HepG2 (cell line): ENCODE data around the gene BAZ1B. TPM values are rescaled to one million over a fixed set of nuclear protein-coding genes. Genes with fewer than 3 reads are reported as not detected.

ENCODE experiments used
- ARNT ChIP-seq: fragments of 450-650 bp; IDR thresholded peaks from 2 replicates; pipeline ENCODE4 v1.6.1; 2017
- FIP1L1 ChIP-seq: fragments of 200-400 bp; formaldehyde crosslinking; IDR thresholded peaks from 2 replicates; pipeline ENCODE4 v1.6.1; 2018; ENCODE audit warnings: low read depth, mild to moderate bottlenecking, low read length, moderate library complexity, borderline replicate concordance; ENCODE audit not compliant: insufficient read depth
- HMGXB3 ChIP-seq: sonication (generic); formaldehyde crosslinking; IDR thresholded peaks from 2 replicates; pipeline ENCODE4 v1.4.0; 2020; ENCODE audit warnings: missing genetic modification reagents, borderline replicate concordance
- HNRNPLL ChIP-seq: fragments of 200-400 bp; formaldehyde crosslinking; IDR thresholded peaks from 2 replicates; pipeline ENCODE4 v1.6.1; 2017; ENCODE audit warnings: mild to moderate bottlenecking, low read depth, low read length; ENCODE audit not compliant: poor library complexity, severe bottlenecking
- IRF1 ChIP-seq: sonication (generic); formaldehyde crosslinking; IDR thresholded peaks from 2 replicates; pipeline ENCODE4 v1.4.0; 2020; ENCODE audit warnings: low read depth, mild to moderate bottlenecking, missing genetic modification reagents
- PHF8 ChIP-seq: sonication (generic); formaldehyde crosslinking; IDR thresholded peaks from 2 replicates; pipeline ENCODE4 v1.5.0; 2020; ENCODE audit warnings: missing genetic modification reagents
- SIX4 ChIP-seq: sonication (generic); formaldehyde crosslinking; IDR thresholded peaks from 2 replicates; pipeline ENCODE4 v1.4.0; 2020; ENCODE audit warnings: missing genetic modification reagents
- SMYD3 ChIP-seq: sonication (generic); formaldehyde crosslinking; IDR thresholded peaks from 2 replicates; pipeline ENCODE4 v1.8.1; 2023; ENCODE audit warnings: mild to moderate bottlenecking, missing genetic modification reagents
- SPEN ChIP-seq: sonication (generic); formaldehyde crosslinking; IDR thresholded peaks from 2 replicates; pipeline ENCODE4 v1.5.1; 2020; ENCODE audit warnings: low read depth, mild to moderate bottlenecking, missing genetic modification reagents
- ZNF263 ChIP-seq: sonication (generic); formaldehyde crosslinking; IDR thresholded peaks from 2 replicates; pipeline ENCODE4 v1.4.0; 2020; ENCODE audit warnings: missing genetic modification reagents
- ZNF552 ChIP-seq: sonication (generic); formaldehyde crosslinking; IDR thresholded peaks from 2 replicates; pipeline ENCODE4 v1.9.0; 2022; ENCODE audit warnings: missing genetic modification reagents, mild to moderate bottlenecking, borderline replicate concordance
- ZNF580 ChIP-seq: IDR thresholded peaks from 2 replicates; pipeline ENCODE4 v1.6.1; 2016; ENCODE audit warnings: low read depth, borderline replicate concordance
- polyA plus RNA-seq, 8 experiments: library from polyadenylated mRNA; depleted of rRNA in 3 of 8; stranded (reverse) in 7 of 8; unstranded in 1 of 8; fragments of >200 nt; fragmentation: Illumina TruSeq in 4 of 8; extraction: Trizol in 4 of 8; gene quantifications; 2 replicates each; pipeline versions ENCODE4 v1.2.1 to v1.2.3, GENCODE V29; 2011 to 2016; ENCODE audit warnings: low read depth in 4 of 8, missing spikeins in 1 of 8, mixed read lengths in 1 of 8; ENCODE audit not compliant: insufficient read depth in 1 of 8
- total RNA-seq, 5 experiments: library from RNA; depleted of rRNA; stranded (reverse); fragments of >200 nt; fragmentation: Illumina TruSeq; extraction: Trizol; gene quantifications; 2 replicates each; pipeline ENCODE4 v1.2.3, GENCODE V29; 2016; ENCODE audit warnings: low read depth in 1 of 5
- TF ChIP-seq, protein P1 (sequence below): sonication (generic); formaldehyde crosslinking; IDR thresholded peaks from 2 replicates; pipeline ENCODE4 v1.5.1; 2020; ENCODE audit warnings: missing genetic modification reagents, mild to moderate bottlenecking, borderline replicate concordance
- TF ChIP-seq, protein P2 (sequence below): sonication (generic); formaldehyde crosslinking; IDR thresholded peaks from 2 replicates; pipeline ENCODE4 v1.8.0; 2022; ENCODE audit warnings: low read depth, missing genetic modification reagents
- TF ChIP-seq, protein P3 (sequence below), 2 experiments: sonication (generic) in 1 of 2; formaldehyde crosslinking in 1 of 2; IDR thresholded peaks; 2 replicates each; pipeline versions ENCODE4 v1.5.1 to v1.6.1; 2011 to 2020; ENCODE audit warnings: borderline replicate concordance in 1 of 2, low read depth in 1 of 2, low read length in 1 of 2, mild to moderate bottlenecking in 1 of 2, missing genetic modification reagents in 1 of 2, moderate library complexity in 1 of 2
- TF ChIP-seq, protein P4 (sequence below): sonication (generic); formaldehyde crosslinking; conservative IDR thresholded peaks from 2 replicates; pipeline ENCODE4 v1.4.0; 2020; ENCODE audit warnings: missing genetic modification reagents

The BAZ1B gene
- total and polyA plus RNA-seq, 2 of the 13 experiments (the other 11 are each of a cell fraction or from before 2014, with no cell fraction given): 18.6 to 69.4 TPM

DNA sequence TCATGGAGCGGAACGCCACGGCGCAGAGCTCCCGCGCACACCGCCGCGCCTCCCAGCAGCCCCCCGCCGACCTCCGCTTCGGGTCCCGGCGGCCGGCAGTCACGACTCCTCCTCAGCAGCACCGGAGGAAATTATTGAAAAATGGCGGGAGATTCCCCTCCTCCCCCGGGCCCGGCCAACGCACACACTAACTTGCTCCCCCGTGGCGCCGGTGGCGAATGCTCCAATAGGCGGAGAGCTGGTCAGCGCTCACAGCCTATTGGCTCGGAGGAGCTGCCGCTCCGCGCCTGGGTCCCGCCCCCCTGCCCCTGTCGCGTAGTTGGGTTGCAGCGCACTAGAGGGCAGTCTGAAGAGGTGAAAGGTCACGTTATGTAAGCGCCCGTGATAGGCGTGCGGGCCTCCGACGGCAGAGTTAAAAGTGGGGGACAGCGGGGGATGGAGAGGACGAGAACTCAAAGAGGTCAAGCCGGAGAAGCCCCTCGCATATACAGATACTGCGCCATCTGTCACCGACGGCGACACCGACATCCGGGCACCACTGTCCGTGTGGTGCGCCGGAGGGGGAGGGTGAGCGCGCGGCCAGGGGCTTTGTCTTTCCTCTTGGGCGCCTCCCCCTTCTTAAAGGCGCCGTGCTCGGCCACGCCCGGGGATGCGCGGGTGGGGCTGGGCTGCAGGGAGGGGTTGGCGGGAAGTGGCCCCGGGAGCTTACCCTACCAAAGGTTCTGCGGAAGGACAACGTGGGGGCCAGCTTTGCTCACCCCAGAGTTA is at the start of gene BAZ1B (continued):
- TF ChIP-seq, protein P1, sequence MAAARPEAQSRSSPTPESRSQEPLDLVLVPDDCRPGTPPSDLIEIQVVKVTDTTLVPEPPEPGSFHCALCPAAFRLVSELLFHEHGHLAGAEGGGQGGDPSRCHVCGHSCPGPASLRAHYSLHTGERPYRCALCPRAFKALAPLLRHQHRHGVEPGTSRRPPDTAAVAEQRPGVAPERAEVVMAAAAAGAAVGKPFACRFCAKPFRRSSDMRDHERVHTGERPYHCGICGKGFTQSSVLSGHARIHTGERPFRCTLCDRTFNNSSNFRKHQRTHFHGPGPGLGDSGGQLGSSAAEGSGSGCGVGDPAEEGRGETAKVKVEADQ (CRISPR knock-in tag): no peak
- no peak for TF ChIP-seq ZNF580 (CRISPR knock-in tag)
- TF ChIP-seq HMGXB3 (CRISPR knock-in tag): peak; percentile 42; the same call in 1 of the 2 replicates
- TF ChIP-seq, protein P2, sequence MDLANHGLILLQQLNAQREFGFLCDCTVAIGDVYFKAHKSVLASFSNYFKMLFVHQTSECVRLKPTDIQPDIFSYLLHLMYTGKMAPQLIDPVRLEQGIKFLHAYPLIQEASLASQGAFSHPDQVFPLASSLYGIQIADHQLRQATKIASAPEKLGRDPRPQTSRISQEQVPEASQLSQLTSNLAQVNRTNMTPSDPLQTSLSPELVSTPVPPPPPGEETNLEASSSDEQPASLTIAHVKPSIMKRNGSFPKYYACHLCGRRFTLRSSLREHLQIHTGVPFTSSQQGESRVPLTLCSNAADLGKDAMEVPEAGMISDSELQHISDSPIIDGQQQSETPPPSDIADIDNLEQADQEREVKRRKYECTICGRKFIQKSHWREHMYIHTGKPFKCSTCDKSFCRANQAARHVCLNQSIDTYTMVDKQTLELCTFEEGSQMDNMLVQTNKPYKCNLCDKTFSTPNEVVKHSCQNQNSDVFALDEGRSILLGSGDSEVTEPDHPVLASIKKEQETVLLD (CRISPR knock-in tag): peak; percentile 79
- no peak for TF ChIP-seq IRF1
- no peak for TF ChIP-seq FIP1L1
- TF ChIP-seq SPEN: no peak
- no peak for TF ChIP-seq SIX4
- peak; percentile 21; the same call in 1 of the 2 replicates for TF ChIP-seq SMYD3
- TF ChIP-seq PHF8 (CRISPR knock-in tag): peak; percentile 79
- TF ChIP-seq HNRNPLL: peak; percentile 53
- TF ChIP-seq, protein P3, sequence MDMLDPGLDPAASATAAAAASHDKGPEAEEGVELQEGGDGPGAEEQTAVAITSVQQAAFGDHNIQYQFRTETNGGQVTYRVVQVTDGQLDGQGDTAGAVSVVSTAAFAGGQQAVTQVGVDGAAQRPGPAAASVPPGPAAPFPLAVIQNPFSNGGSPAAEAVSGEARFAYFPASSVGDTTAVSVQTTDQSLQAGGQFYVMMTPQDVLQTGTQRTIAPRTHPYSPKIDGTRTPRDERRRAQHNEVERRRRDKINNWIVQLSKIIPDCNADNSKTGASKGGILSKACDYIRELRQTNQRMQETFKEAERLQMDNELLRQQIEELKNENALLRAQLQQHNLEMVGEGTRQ (IDR thresholded peaks at IDR 0.05; ENCODE audit: low read depth, low read length): no peak
- TF ChIP-seq, protein P3 (CRISPR knock-in tag; IDR thresholded peaks at IDR 0.05; ENCODE audit: borderline replicate concordance): no peak
- no peak for TF ChIP-seq ARNT
- TF ChIP-seq ZNF552 (CRISPR knock-in tag): no peak
- TF ChIP-seq, protein P4, sequence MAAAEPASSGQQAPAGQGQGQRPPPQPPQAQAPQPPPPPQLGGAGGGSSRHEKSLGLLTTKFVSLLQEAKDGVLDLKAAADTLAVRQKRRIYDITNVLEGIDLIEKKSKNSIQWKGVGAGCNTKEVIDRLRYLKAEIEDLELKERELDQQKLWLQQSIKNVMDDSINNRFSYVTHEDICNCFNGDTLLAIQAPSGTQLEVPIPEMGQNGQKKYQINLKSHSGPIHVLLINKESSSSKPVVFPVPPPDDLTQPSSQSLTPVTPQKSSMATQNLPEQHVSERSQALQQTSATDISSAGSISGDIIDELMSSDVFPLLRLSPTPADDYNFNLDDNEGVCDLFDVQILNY (CRISPR knock-in tag): no peak
- 0 out of 2 replicates have a peak, but pooled peaks have one; percentile 26 for TF ChIP-seq ZNF263 (CRISPR knock-in tag)
